Suppressor macrophage treated with lipopolysaccharide for 4 hours (primary cell): ENCODE results near the gene OR5H14.
A peak's percentile ranks its signal among the peaks of the same experiment; 100 is the strongest.
"Not testable (repeated sequence)": the region's sequence is repeated elsewhere in the genome, so short reads cannot be mapped to it uniquely, and the experiment has no call there.

ENCODE experiments used
- DNase-seq: peaks from one replicate; pipeline ENCODE4 v3.0.0-alpha.2; 2020

The OR5H14 gene

GRCh38 chr3:98147179-98147578 is at the start of gene OR5H14:
Gene OR5H14, plus strand, starts transcription at chr3:98147479. Its CDS starts 1,907 bp downstream, at chr3:98149386.
- DNase-seq: no peak

GRCh38 chr3:98099848-98100247 is 47.4 kb upstream of the OR5H14 start:
- DNase-seq: no peak

- DNase-seq: no peak
Observed at GRCh38 chr3:98108162-98108561, 39.1 kb upstream of the OR5H14 start.

- no peak for DNase-seq
Observed at GRCh38 chr3:98109807-98110549, 37.3 kb upstream of the OR5H14 start.

GRCh38 chr3:98110550-98110908 is 36.8 kb upstream of the OR5H14 start:
- no peak for DNase-seq

GRCh38 chr3:98114264-98114663 is 33.0 kb upstream of the OR5H14 start:
- DNase-seq: no peak

GRCh38 chr3:98115717-98116116 is 31.6 kb upstream of the OR5H14 start:
- no peak for DNase-seq

- no peak for DNase-seq
Observed at GRCh38 chr3:98130421-98130820, 16.9 kb upstream of the OR5H14 start, which contains the start of gene OR5H1. Gene OR5H1, plus strand, starts transcription at chr3:98130721. Its CDS starts 1,977 bp downstream, at chr3:98132698.

- DNase-seq: no peak
Observed at GRCh38 chr3:98136631-98137030, 10.6 kb upstream of the OR5H14 start.

- DNase-seq: not testable (repeated sequence)
Observed at GRCh38 chr3:98137826-98138557, 9.3 kb upstream of the OR5H14 start.

- DNase-seq: no peak
Observed at GRCh38 chr3:98140531-98140930, 6.7 kb upstream of the OR5H14 start.

GRCh38 chr3:98148751-98149150 is 1.5 kb downstream of the OR5H14 start:
- DNase-seq: no peak

GRCh38 chr3:98149456-98149855 is 2.2 kb downstream of the OR5H14 start:
- not testable (repeated sequence) for DNase-seq

GRCh38 chr3:98151241-98151640 is 4.0 kb downstream of the OR5H14 start:
- DNase-seq: no peak

- peak; percentile 14 for DNase-seq
Observed at GRCh38 chr3:98166396-98166795, 19.1 kb downstream of the OR5H14 start, which contains the start of gene OR5H15. Gene OR5H15, plus strand, starts transcription at chr3:98166696. Its CDS starts 2,004 bp downstream, at chr3:98168700.

- DNase-seq: no peak
Observed at GRCh38 chr3:98171071-98171470, 23.8 kb downstream of the OR5H14 start.

- DNase-seq: no peak
Observed at GRCh38 chr3:98172621-98173020, 25.3 kb downstream of the OR5H14 start.

GRCh38 chr3:98180319-98180890 is 33.1 kb downstream of the OR5H14 start:
- DNase-seq: peak; percentile 75

GRCh38 chr3:98182196-98182595 is 34.9 kb downstream of the OR5H14 start:
- DNase-seq: no peak

GRCh38 chr3:98185180-98185579 is 37.9 kb downstream of the OR5H14 start:
- peak; percentile 34 for DNase-seq

GRCh38 chr3:98188545-98188944 is 41.3 kb downstream of the OR5H14 start:
- DNase-seq: peak; percentile 77

GRCh38 chr3:98190911-98191310 is 43.6 kb downstream of the OR5H14 start:
- not testable (repeated sequence) for DNase-seq

- DNase-seq: not testable (repeated sequence)
Observed at GRCh38 chr3:98196293-98196692, 49.0 kb downstream of the OR5H14 start.

GRCh38 chr3:98199020-98199419 is 51.7 kb downstream of the OR5H14 start:
- DNase-seq: no peak
